ENCODE measurements around the gene MAP4K5.

MAP4K5 gene

GRCh38 chr14:50377550-50378085 lies 154.8 kb downstream of the MAP4K5 start:
- H4K20me1 ChIP-seq = no peaks in the 10 kb centered on the region
- no peaks in the 10 kb centered on the region for H3K27me3 ChIP-seq
- no peak overlapping the region for H3K27ac ChIP-seq
- H3K9me3 ChIP-seq = no peaks in the 10 kb centered on the region
- no peak overlapping the region for H3K9ac ChIP-seq
- H3K4me3 ChIP-seq = no peak overlapping the region
- H3K4me1 ChIP-seq = no peaks in the 10 kb centered on the region
- no peak overlapping the region for H3K4me2 ChIP-seq
- H3K36me3 ChIP-seq = no peaks in the 10 kb centered on the region
- TF ChIP-seq Cebpa-rat (IDR thresholded peaks at IDR 0.05) = no peak

- H3K36me3 ChIP-seq = no peaks in the 10 kb centered on the region
- H3K27ac ChIP-seq = no peak overlapping the region
- TF ChIP-seq Cebpa-rat (IDR thresholded peaks at IDR 0.05) = no peak
- no peak overlapping the region for H3K4me2 ChIP-seq
- no peak overlapping the region for H3K4me3 ChIP-seq
- no peaks in the 10 kb centered on the region for H3K4me1 ChIP-seq
- no peaks in the 10 kb centered on the region for H3K9me3 ChIP-seq
- H4K20me1 ChIP-seq = no peaks in the 10 kb centered on the region
- H3K27me3 ChIP-seq = no peaks in the 10 kb centered on the region
- no peak overlapping the region for H3K9ac ChIP-seq
Measured at GRCh38 chr14:50375760-50376159, 156.6 kb downstream of the MAP4K5 start.

GRCh38 chr14:50373959-50374358 lies 158.4 kb downstream of the MAP4K5 start:
- H3K36me3 ChIP-seq = no peaks in the 10 kb centered on the region
- no peaks in the 10 kb centered on the region for H4K20me1 ChIP-seq
- no peak overlapping the region for H3K9ac ChIP-seq
- H3K27me3 ChIP-seq = no peaks in the 10 kb centered on the region
- no peak overlapping the region for H3K4me2 ChIP-seq
- no peak for TF ChIP-seq Cebpa-rat (IDR thresholded peaks at IDR 0.05)
- H3K4me1 ChIP-seq = no peaks in the 10 kb centered on the region
- H3K27ac ChIP-seq = no peak overlapping the region
- no peaks in the 10 kb centered on the region for H3K9me3 ChIP-seq
- no peak overlapping the region for H3K4me3 ChIP-seq

GRCh38 chr14:50371546-50371945 lies 160.8 kb downstream of the MAP4K5 start:
- no peak overlapping the region for H3K27ac ChIP-seq
- H3K4me2 ChIP-seq = no peak overlapping the region
- H3K4me3 ChIP-seq = no peak overlapping the region
- no peaks in the 10 kb centered on the region for H3K9me3 ChIP-seq
- TF ChIP-seq Cebpa-rat (IDR thresholded peaks at IDR 0.05) = no peak
- no peak overlapping the region for H3K9ac ChIP-seq
- H3K27me3 ChIP-seq = no peaks in the 10 kb centered on the region
- H4K20me1 ChIP-seq = no peaks in the 10 kb centered on the region
- H3K4me1 ChIP-seq = peaks cover 8% of the 10 kb centered on the region
- no peaks in the 10 kb centered on the region for H3K36me3 ChIP-seq
